ENCODE results near the gene PSMD7. TPM values are rescaled to one million over a fixed set of nuclear protein-coding genes. Genes with fewer than 3 reads are reported as not detected.
A peak's percentile ranks its signal among the peaks of the same experiment; 100 is the strongest.

The PSMD7 gene
- total and polyA plus RNA-seq, 10 of the 15 experiments (the other 5 are each of a cell fraction or from before 2014, with no cell fraction given): 64.3 to 199 (median 100) TPM

- BruUV-seq (replicated peaks): no TSS peak
- FAIRE-seq (no peak), ATAC-seq (peak; percentile 81), DNase-seq (ENCODE audit: low read depth, low spot score) (no peak)
- CTCF ChIA-PET: interaction anchor here (0.6 to 4.3 kb wide), 17 partner anchors 8 to 553 kb away, joined by 3 to 33 read pairs (median 4); no protein-coding TSS in a partner anchor
- no peak overlapping the region for H3K4me2 ChIP-seq (ENCODE audit: control insufficient read depth, insufficient read depth)
- peaks cover 3 to 15% of the 10 kb centered on the region in 2 experiments for H3K36me3 ChIP-seq (ENCODE audit: control insufficient read depth in 2 of 2, insufficient read depth in 2 of 2, low read length in 1 of 2)
- H3K4me1 ChIP-seq (ENCODE audit: control insufficient read depth, insufficient read depth, low read length): no peaks in the 10 kb centered on the region
- TF ChIP-seq RAD21 (IDR thresholded peaks at IDR 0.05; ENCODE audit: insufficient read depth, low read depth, low read length) (peak; percentile 82), FOS (IDR thresholded peaks at IDR 0.05; ENCODE audit: borderline replicate concordance, extremely low read depth, insufficient read length) (no peak), SMC3 (IDR thresholded peaks at IDR 0.05; ENCODE audit: borderline replicate concordance, low read length) (peak; percentile 83), ZBTB40 (IDR thresholded peaks at IDR 0.05; ENCODE audit: borderline replicate concordance) (no peak), CTCF (IDR thresholded peaks at IDR 0.05 in 2 of 3, conservative IDR thresholded peaks at IDR 0.05 in 1 of 3; ENCODE audit: control insufficient read depth in 2 of 3, extremely low read depth in 1 of 3, insufficient read depth in 1 of 3, low read depth in 3 of 3, low read length in 3 of 3) (peak; percentile 78 to 86 (median 82))
- H3K27ac ChIP-seq (ENCODE audit: control insufficient read depth, insufficient read depth): no peak overlapping the region
- intact Hi-C loops (cut with micrococcal nuclease; ENCODE audit: unreplicated experiment): loop anchor here (2.0 kb wide), 2 partner anchors 121 to 313 kb away; no protein-coding TSS in a partner anchor
- no peak overlapping the region for H3K9ac ChIP-seq (ENCODE audit: control insufficient read depth, insufficient read depth, low read length)
- in situ Hi-C loops (cut with MboI): loop anchor here (5.0 to 10.0 kb wide), 2 partner anchors 127 to 315 kb away; no protein-coding TSS in a partner anchor
- SMC1A ChIA-PET (ENCODE audit: uncharacterized antibody, unreplicated experiment): interaction anchor here (0.6 to 1.4 kb wide), 10 partner anchors 9 to 553 kb away, joined by 3 to 5 read pairs (median 3); no protein-coding TSS in a partner anchor
- no peak overlapping the region for H3K4me3 ChIP-seq
- no peaks in the 10 kb centered on the region for H3K79me2 ChIP-seq (ENCODE audit: control insufficient read depth, insufficient read depth, low read length)
- RAD21 ChIA-PET (ENCODE audit: unreplicated experiment): interaction anchor here (0.6 to 1.3 kb wide), 4 partner anchors 121 to 552 kb away, joined by 3 read pairs; no protein-coding TSS in a partner anchor
- no peaks in the 10 kb centered on the region for H4K20me1 ChIP-seq (ENCODE audit: control insufficient read depth, insufficient read depth)
- 71% methylated on average over 15 of the region's 15 CpGs for WGBS (ENCODE audit: insufficient coverage, insufficient replicate concordance, low lambda C conversion rate, missing lambda C conversion rate)
- H3K27me3 ChIP-seq (replicated peaks in 1 of 2; ENCODE audit: control insufficient read depth in 2 of 2, insufficient read depth in 2 of 2, low read length in 1 of 2): no peaks in the 10 kb centered on the region
- H3K9me3 ChIP-seq (replicated peaks; ENCODE audit: control insufficient read depth, insufficient read depth, low read length): no peaks in the 10 kb centered on the region
- no peak overlapping the region for H2AFZ ChIP-seq (ENCODE audit: control insufficient read depth, low read depth, low read length)
- POLR2A ChIA-PET: no interaction called here
Measured at GRCh38 chr16:74309789-74310781, 13.5 kb downstream of the PSMD7 start.
